BE2C (cell line): ENCODE data around the gene ARL14EPL. TPM values are rescaled to one million over a fixed set of nuclear protein-coding genes. Genes with fewer than 3 reads are reported as not detected.
A peak's percentile ranks its signal among the peaks of the same experiment; 100 is the strongest.

ENCODE experiments used
- DNase-seq: peaks from one replicate; pipeline ENCODE4 v3.0.0-alpha.2; 2020
- H3K27me3 ChIP-seq: fragments of 250-450 bp; sonication (Bioruptor Pico); 2 replicates; pipeline ENCODE4 v1.5.1; 2020; ENCODE audit warnings: mild to moderate bottlenecking
- H3K36me3 ChIP-seq: fragments of 250-450 bp; sonication (Bioruptor Pico); 2 replicates; pipeline ENCODE4 v1.5.1; 2020; ENCODE audit warnings: mild to moderate bottlenecking
- H3K4me1 ChIP-seq: fragments of 250-450 bp; sonication (Bioruptor Pico); 2 replicates; pipeline ENCODE4 v1.5.1; 2020
- H3K4me3 ChIP-seq: 2 replicates; pipeline ENCODE4 v1.5.1; 2011; ENCODE audit warnings: low read depth, low read length
- H3K9me3 ChIP-seq: fragments of 250-450 bp; sonication (Bioruptor Pico); 2 replicates; pipeline ENCODE4 v1.5.1; 2020
- CTCF ChIP-seq: IDR thresholded peaks from 2 replicates; pipeline ENCODE4 v1.5.1; 2012; ENCODE audit warnings: mild to moderate bottlenecking, low read depth, low read length
- polyA plus RNA-seq: library from polyadenylated mRNA; unstranded; fragments of >200 nt; gene quantifications from one replicate; pipeline ENCODE4 v1.2.1, GENCODE V29; 2012; ENCODE audit warnings: low read depth, missing spikeins; ENCODE audit not compliant: insufficient read length, insufficient read depth

Gene ARL14EPL
- not detected for polyA plus RNA-seq

DNA sequence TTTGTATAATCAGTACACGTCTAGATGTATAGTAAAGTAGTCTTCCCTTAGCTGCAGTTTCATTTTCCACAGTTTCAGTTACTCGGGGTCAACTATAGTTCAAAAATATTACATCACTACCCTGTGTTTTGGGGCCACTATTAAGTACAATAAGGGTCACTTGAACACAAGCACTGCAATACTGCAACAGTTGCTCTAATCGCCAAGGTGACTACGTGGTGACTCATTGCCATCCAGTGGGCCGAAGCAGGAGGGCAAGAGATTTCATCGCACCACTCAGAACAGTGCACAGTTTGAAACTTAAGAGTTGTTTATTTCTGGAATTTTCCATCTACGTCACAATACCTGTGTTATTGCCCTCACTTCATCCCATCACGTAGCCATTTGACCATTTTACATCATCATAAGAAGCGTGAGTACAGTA, at the start of gene ARL14EPL:
ARL14EPL (plus strand) TSS at position 379 of the 424 bp plus-strand sequence. CDS start 18,994 bp downstream, outside the sequence.
- H3K9me3 ChIP-seq = no peaks in the 10 kb centered on the region
- H3K36me3 ChIP-seq = no peaks in the 10 kb centered on the region
- peak; percentile 36 for TF ChIP-seq CTCF
- DNase-seq = peak; percentile 31
- H3K4me3 ChIP-seq = no peak within 1 kb of the TSS
- peaks cover 11% of the 10 kb centered on the region; the same call in 1 of the 2 replicates for H3K27me3 ChIP-seq
- no peaks in the 10 kb centered on the region for H3K4me1 ChIP-seq

DNA sequence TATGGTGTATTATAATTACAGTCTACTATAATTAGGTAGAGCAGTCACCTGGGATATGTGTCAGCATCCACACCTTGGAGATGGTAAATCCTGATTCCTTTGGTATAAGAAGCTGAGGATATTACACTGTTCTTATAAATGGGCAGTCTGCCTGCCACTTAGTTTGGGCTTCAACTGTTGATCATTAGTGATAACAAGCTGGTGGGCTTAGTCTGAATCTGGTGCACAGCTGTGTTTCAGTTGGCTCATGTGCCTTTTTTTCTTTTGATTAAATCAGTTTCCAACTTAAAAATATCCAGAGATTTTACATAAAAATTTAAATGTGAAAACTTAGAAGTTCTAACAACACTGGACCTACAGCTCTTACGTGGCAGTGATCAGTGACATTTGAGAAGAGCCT, 48.8 kb upstream of the ARL14EPL start:
- H3K36me3 ChIP-seq = no peaks in the 10 kb centered on the region
- TF ChIP-seq CTCF = no peak
- DNase-seq = no peak

GRCh38 chr5:115985802-115986757, 46.2 kb upstream of the ARL14EPL start:
- H3K4me1 ChIP-seq = no peaks in the 10 kb centered on the region
- H3K36me3 ChIP-seq = no peaks in the 10 kb centered on the region
- no peak overlapping the region for H3K4me3 ChIP-seq
- H3K27me3 ChIP-seq = no peaks in the 10 kb centered on the region; the same call in 1 of the 2 replicates
- no peak for TF ChIP-seq CTCF
- no peaks in the 10 kb centered on the region for H3K9me3 ChIP-seq
- DNase-seq = no peak

More for the DNA sequence above, 48.8 kb upstream of the ARL14EPL start:
- H3K9me3 ChIP-seq = no peaks in the 10 kb centered on the region
- no peak overlapping the region for H3K4me3 ChIP-seq
- no peaks in the 10 kb centered on the region for H3K27me3 ChIP-seq
- H3K4me1 ChIP-seq = no peaks in the 10 kb centered on the region

DNA sequence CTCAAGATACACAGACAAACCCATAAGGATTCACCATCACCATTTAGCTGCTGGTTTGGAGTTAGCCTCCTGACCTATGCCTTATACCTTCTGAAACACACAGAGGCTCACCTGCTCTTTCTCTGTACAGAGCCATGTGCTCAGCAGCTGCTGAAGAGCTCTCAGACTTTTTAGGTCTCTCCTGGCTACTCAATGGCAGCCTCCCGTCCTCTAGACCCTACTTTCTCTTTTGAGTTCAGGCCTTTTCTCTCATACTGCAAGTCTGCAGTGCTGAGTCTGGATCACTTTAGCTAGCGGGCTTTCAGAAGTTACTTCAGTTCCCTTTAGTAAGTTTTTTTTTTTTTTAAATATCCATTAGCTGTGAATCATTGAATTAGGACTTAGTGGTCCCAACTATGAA, 44.3 kb upstream of the ARL14EPL start:
- TF ChIP-seq CTCF = no peak
- H3K36me3 ChIP-seq = no peaks in the 10 kb centered on the region
- no peak for DNase-seq

GRCh38 chr5:115992848-115993350, 39.4 kb upstream of the ARL14EPL start:
- DNase-seq = no peak

More for the DNA sequence above, 44.3 kb upstream of the ARL14EPL start:
- Histone ChIP-seq H3K4me3 (no peak overlapping the region), H3K27me3 (peaks cover 16% of the 10 kb centered on the region), H3K4me1 (no peaks in the 10 kb centered on the region), H3K9me3 (no peaks in the 10 kb centered on the region)

More at GRCh38 chr5:115992848-115993350, 39.4 kb upstream of the ARL14EPL start:
- no peaks in the 10 kb centered on the region for H3K4me1 ChIP-seq
- no peak for TF ChIP-seq CTCF
- no peaks in the 10 kb centered on the region for H3K36me3 ChIP-seq
- H3K4me3 ChIP-seq = no peak overlapping the region
- H3K27me3 ChIP-seq = peaks cover 16% of the 10 kb centered on the region
- no peaks in the 10 kb centered on the region for H3K9me3 ChIP-seq
